HL-60/S4 treated with phorbol 12-myristate 13-acetate at 8.2 ng/mL for 4 days and 3 days (cell line): Measurements from ENCODE around the gene LHX8.

Experiments
- in situ Hi-C: fragments of 300-500 bp; cut with MboI; formaldehyde crosslinking; loops from 2 replicates; pipeline ENCODE4 v1.15.0; 2022; ENCODE audit warnings: low sequenced_read_pairs

Gene LHX8

GRCh38 chr1:75203415-75204277 lies 69.5 kb downstream of the LHX8 start:
- in situ Hi-C loops: no loop called here

GRCh38 chr1:75208862-75209261 lies 74.7 kb downstream of the LHX8 start:
- in situ Hi-C loops: no loop called here
